ENCODE measurements around the gene TIGD1. TPM values are rescaled to one million over a fixed set of nuclear protein-coding genes. Genes with fewer than 3 reads are reported as not detected.

TIGD1 gene
- total and polyA plus RNA-seq, 9 donors: 4.3 to 9.7 (median 7.4) TPM

- no peaks in the 10 kb centered on the region for H3K36me3 ChIP-seq
- H3K9me3 ChIP-seq: no peaks in the 10 kb centered on the region
- no peaks in the 10 kb centered on the region for H3K27me3 ChIP-seq
- DNase-seq: no peak
- intact Hi-C loops (cut with DNase I): no loop called here
- no peak overlapping the region for H3K27ac ChIP-seq
- no peak overlapping the region for H3K4me3 ChIP-seq
- WGBS, 3 donors: 56 to 65% (median 60%) methylated on average over 10 of the region's 10 CpGs
- TF ChIP-seq, protein P1, sequence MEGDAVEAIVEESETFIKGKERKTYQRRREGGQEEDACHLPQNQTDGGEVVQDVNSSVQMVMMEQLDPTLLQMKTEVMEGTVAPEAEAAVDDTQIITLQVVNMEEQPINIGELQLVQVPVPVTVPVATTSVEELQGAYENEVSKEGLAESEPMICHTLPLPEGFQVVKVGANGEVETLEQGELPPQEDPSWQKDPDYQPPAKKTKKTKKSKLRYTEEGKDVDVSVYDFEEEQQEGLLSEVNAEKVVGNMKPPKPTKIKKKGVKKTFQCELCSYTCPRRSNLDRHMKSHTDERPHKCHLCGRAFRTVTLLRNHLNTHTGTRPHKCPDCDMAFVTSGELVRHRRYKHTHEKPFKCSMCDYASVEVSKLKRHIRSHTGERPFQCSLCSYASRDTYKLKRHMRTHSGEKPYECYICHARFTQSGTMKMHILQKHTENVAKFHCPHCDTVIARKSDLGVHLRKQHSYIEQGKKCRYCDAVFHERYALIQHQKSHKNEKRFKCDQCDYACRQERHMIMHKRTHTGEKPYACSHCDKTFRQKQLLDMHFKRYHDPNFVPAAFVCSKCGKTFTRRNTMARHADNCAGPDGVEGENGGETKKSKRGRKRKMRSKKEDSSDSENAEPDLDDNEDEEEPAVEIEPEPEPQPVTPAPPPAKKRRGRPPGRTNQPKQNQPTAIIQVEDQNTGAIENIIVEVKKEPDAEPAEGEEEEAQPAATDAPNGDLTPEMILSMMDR (IDR thresholded peaks at IDR 0.05): no peak
- TF ChIP-seq EP300 (IDR thresholded peaks at IDR 0.05) (no peak), POLR2A (IDR thresholded peaks at IDR 0.05) (no peak)
- peaks cover 11% of the 10 kb centered on the region for H3K4me1 ChIP-seq (ENCODE audit: insufficient read depth)
Observed at GRCh38 chr2:232505856-232506255, 44.5 kb downstream of the TIGD1 start.

DNA sequence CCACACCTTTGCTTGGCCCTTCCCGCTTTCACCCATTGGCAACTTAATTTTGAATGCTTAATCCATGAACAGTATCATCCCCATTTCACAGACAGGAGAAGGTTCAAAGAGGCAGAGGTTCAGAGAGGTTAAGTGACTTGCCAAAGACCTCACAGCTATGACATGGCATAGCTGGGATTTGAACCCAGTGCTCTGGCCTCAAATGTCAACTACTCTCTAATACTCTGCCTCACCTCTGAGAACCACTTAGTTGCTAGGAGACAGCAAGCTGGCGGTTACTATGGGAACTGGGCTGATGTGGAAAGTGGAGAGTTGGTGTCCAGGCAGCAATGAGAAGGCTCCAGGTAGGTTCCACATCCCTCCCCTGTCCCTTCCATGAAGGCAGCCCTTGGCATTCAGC is 45.9 kb downstream of the TIGD1 start:
- H3K4me1 ChIP-seq (ENCODE audit: insufficient read depth): peaks cover 16% of the 10 kb centered on the region
- no peaks in the 10 kb centered on the region for H3K36me3 ChIP-seq
- no peaks in the 10 kb centered on the region for H3K9me3 ChIP-seq
- no peak overlapping the region for H3K4me3 ChIP-seq
- peak overlapping the region in 1 of 2 donors; percentile 97 for H3K27ac ChIP-seq
- H3K27me3 ChIP-seq: no peaks in the 10 kb centered on the region
- DNase-seq: no peak
- intact Hi-C loops (cut with DNase I): no loop called here
- 66 to 95% (median 95%) methylated on average over 2 of the region's 2 CpGs for WGBS, 3 donors
- TF ChIP-seq EP300 (IDR thresholded peaks at IDR 0.05) (no peak), POLR2A (IDR thresholded peaks at IDR 0.05) (no peak)
- TF ChIP-seq, protein P1 (IDR thresholded peaks at IDR 0.05): no peak

DNA sequence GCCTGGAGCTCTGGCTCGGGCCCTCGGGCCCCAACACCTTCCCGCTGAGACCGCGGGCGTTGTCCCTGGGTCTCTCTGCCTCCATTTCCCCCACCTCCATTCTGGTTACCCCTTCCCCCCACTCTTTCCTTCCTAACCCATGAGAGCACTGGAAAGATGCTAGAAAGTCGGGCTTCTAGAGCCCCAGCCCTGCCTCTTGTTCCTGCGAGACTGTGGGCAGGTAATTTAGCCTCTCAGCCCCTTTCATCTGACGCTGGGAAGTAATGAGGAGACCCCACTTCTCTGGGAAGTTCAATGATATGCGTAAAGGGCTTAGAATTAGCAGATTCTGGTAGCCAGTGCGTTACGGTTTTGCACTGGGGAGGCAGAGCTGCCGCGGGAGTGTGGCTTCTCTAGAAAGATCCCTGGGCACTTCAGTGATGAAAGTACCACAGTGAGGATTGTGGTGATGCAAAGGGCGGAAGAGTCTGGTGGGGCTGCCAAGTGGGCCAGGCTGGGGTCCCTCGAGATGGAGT is 46.5 kb downstream of the TIGD1 start:
- WGBS, 3 donors: 53 to 62% (median 55%) methylated on average over 16 of the region's 16 CpGs
- TF ChIP-seq, protein P1 (IDR thresholded peaks at IDR 0.05): no peak
- no peak for TF ChIP-seq POLR2A (IDR thresholded peaks at IDR 0.05)
- TF ChIP-seq EP300 (IDR thresholded peaks at IDR 0.05): no peak
- Histone ChIP-seq H3K4me3 (no peak overlapping the region), H3K27ac (peak overlapping the region; percentile 88 to 97), H3K27me3 (no peaks in the 10 kb centered on the region), H3K9me3 (no peaks in the 10 kb centered on the region), H3K4me1 (ENCODE audit: insufficient read depth) (peaks cover 16% of the 10 kb centered on the region), H3K36me3 (no peaks in the 10 kb centered on the region)
- intact Hi-C loops (cut with DNase I): no loop called here
- peak in 2 of 5 donors; percentile 42 to 44 for DNase-seq

DNA sequence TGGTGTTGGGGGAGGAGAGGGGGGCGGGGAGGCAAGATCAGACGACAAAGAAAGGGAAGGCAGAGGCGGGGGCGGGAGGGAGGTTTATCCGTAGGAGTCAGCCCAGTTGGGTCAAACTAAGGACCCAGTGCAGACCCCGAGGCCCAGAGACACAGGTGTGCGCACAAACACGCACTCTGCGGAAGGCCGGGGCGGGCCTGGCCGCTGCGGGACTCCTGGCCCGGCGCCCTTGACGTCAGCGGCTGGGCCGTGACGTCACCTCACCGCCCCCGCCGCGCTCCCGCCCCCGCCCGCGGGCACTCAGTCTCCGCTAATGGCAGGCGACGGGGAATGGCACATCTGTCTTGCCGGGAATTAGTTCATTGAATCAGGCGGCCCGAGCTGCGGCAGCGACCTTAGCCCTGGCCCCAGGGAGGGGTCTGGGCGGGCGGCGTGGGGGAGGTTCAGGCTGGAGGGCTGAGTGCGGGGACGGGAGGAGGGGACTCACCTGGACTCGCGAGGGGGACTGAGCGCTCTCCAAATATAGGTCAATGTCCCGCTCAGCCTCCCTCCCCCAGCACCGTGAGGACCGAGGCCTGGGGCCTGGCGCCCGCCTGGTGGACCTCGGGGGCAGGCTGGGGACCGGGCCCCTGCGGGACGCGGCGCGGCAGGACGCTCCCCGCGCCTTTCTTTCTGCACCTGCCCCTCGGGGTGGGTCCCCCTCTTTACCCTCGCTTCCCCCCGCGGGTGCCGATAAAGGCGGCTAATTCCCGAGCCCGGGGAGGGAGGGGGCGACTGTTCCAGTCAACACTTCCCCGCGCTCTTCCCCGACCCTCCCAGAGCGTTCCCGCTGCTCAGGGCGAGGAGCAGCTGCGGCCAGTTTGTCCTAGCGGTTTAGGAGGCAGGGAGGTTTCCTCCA is 47.2 kb downstream of the TIGD1 start:
- peak; percentile 32 for TF ChIP-seq EP300 (IDR thresholded peaks at IDR 0.05)
- TF ChIP-seq, protein P1 (IDR thresholded peaks at IDR 0.05): no peak
- peak; percentile 66 for TF ChIP-seq POLR2A (IDR thresholded peaks at IDR 0.05)
- Histone ChIP-seq H3K27ac (peak overlapping the region; percentile 88 to 97), H3K4me3 (peak overlapping the region; percentile 22), H3K9me3 (no peaks in the 10 kb centered on the region), H3K4me1 (ENCODE audit: insufficient read depth) (peaks cover 16% of the 10 kb centered on the region), H3K36me3 (no peaks in the 10 kb centered on the region), H3K27me3 (no peaks in the 10 kb centered on the region)
- DNase-seq: peak; percentile 73 to 92 (median 89)
- WGBS, 3 donors: 1 to 3% (median 2%) methylated on average over 63 to 75 of the region's 75 CpGs
- intact Hi-C loops (cut with DNase I): no loop called here

All from ovary (tissue), 9 donors.